Ishikawa (cell line): ENCODE data around the gene KIF26B.

Experiments
- CEBPB ChIP-seq: IDR thresholded peaks from 2 replicates; pipeline ENCODE4 v1.6.1; 2012
- CREB1 ChIP-seq: IDR thresholded peaks from 2 replicates; pipeline ENCODE4 v1.6.1; 2012; ENCODE audit warnings: low read depth
- EGR1 ChIP-seq: IDR thresholded peaks from 2 replicates; pipeline ENCODE4 v1.6.1; 2012
- EP300 ChIP-seq: IDR thresholded peaks from 2 replicates; pipeline ENCODE4 v1.6.1; 2012; ENCODE audit warnings: borderline replicate concordance
- FOXM1 ChIP-seq: IDR thresholded peaks from 2 replicates; pipeline ENCODE4 v1.6.1; 2012; ENCODE audit warnings: low read depth, borderline replicate concordance
- NFIC ChIP-seq: IDR thresholded peaks from 2 replicates; pipeline ENCODE4 v1.6.1; 2012
- RAD21 ChIP-seq: IDR thresholded peaks from 2 replicates; pipeline ENCODE4 v1.6.1; 2012; ENCODE audit warnings: low read depth
- REST ChIP-seq: IDR thresholded peaks from 2 replicates; pipeline ENCODE4 v1.6.1; 2012; ENCODE audit warnings: low read depth, mild to moderate bottlenecking
- TAF1 ChIP-seq: IDR thresholded peaks from 2 replicates; pipeline ENCODE4 v1.6.1; 2012; ENCODE audit warnings: low read depth, mild to moderate bottlenecking
- TCF12 ChIP-seq: IDR thresholded peaks from 2 replicates; pipeline ENCODE4 v1.6.1; 2012; ENCODE audit warnings: low read depth
- TEAD4 ChIP-seq: IDR thresholded peaks from 2 replicates; pipeline ENCODE4 v1.6.1; 2012
- YY1 ChIP-seq: IDR thresholded peaks from 2 replicates; pipeline ENCODE4 v1.6.1; 2012; ENCODE audit warnings: low read depth
- ZBTB7A ChIP-seq: IDR thresholded peaks from 2 replicates; pipeline ENCODE4 v1.6.1; 2012; ENCODE audit warnings: low read depth
- TF ChIP-seq, protein P1 (sequence below): IDR thresholded peaks from 2 replicates; pipeline ENCODE4 v1.6.1; 2012
- TF ChIP-seq, protein P2 (sequence below): IDR thresholded peaks from 2 replicates; pipeline ENCODE4 v1.6.1; 2012

Gene KIF26B

DNA sequence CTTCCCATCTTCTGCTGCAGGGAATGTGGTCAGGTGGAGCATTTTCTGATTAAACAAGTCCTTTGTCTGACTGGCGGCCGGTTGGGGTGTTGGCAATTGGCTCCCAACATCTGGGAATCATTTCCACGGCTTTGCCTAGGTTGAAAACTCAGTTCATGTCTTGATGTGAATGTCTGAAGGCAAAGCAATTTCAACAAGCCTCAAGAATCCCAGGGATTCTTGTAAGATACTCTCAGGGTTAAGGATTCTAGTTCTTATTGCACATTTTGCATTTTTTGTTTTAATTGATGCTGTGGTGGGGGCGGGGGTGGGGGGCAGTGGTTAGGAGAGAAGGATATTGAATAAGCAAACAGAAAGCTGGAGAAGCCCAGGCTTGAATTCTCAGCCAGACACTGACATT lies 273.9 kb downstream of the KIF26B start:
- no peak for TF ChIP-seq NFIC
- TF ChIP-seq EP300, result no peak
- TF ChIP-seq TCF12, result no peak
- no peak for TF ChIP-seq FOXM1
- TF ChIP-seq RAD21, result no peak
- TF ChIP-seq YY1, result no peak
- TF ChIP-seq TEAD4, result no peak
- TF ChIP-seq, protein P1, sequence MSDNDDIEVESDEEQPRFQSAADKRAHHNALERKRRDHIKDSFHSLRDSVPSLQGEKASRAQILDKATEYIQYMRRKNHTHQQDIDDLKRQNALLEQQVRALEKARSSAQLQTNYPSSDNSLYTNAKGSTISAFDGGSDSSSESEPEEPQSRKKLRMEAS, result no peak
- no peak for TF ChIP-seq TAF1
- TF ChIP-seq CEBPB, result no peak
- no peak for TF ChIP-seq ZBTB7A
- no peak for TF ChIP-seq EGR1
- TF ChIP-seq, protein P2, sequence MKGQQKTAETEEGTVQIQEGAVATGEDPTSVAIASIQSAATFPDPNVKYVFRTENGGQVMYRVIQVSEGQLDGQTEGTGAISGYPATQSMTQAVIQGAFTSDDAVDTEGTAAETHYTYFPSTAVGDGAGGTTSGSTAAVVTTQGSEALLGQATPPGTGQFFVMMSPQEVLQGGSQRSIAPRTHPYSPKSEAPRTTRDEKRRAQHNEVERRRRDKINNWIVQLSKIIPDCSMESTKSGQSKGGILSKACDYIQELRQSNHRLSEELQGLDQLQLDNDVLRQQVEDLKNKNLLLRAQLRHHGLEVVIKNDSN, result no peak

GRCh38 chr1:245431706-245432105 lies 276.9 kb downstream of the KIF26B start:
- no peak for TF ChIP-seq TEAD4
- TF ChIP-seq FOXM1, result no peak
- no peak for TF ChIP-seq CEBPB
- TF ChIP-seq EGR1, result no peak
- TF ChIP-seq RAD21, result no peak
- TF ChIP-seq TCF12, result no peak
- TF ChIP-seq TAF1, result no peak
- no peak for TF ChIP-seq EP300
- TF ChIP-seq NFIC, result no peak
- TF ChIP-seq ZBTB7A, result no peak
- TF ChIP-seq REST, result no peak

DNA sequence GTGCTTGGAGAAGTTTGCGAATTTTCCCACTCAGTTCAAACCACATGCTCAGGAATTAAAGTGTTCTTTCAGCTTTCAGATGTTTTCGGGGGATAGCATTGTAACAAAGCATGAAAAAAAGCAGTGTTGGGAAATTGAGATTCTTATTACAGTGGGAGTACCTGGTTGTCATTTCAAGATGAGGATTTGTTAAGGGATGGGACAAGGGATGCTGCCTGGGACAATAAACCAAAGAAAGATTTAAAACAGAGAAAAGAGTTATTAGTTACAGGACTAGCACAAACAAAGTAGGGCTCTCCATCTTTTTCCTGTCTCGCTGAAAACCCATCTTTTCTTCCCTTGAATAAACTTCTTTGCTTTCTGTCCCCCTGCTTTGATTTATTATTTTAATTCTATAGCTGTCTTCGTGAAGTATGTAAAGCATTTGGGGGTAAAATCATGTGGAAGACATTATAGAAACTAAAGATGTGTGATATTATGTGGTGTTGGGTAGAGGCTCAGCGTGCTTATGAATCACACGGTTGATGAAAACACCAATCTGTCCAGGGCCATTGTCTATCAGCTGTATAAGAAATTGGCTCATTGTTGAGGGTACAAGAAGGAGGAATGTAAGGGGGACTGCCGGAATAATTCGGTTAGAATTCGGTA lies 277.6 kb downstream of the KIF26B start:
- TF ChIP-seq TAF1 (no peak), FOXM1 (no peak), EGR1 (no peak), RAD21 (no peak), TEAD4 (no peak), EP300 (no peak), YY1 (no peak), ZBTB7A (no peak), NFIC (no peak), TCF12 (no peak), CEBPB (no peak), CREB1 (no peak), REST (no peak)
- TF ChIP-seq, protein P1, result no peak
- TF ChIP-seq, protein P2, result no peak

DNA sequence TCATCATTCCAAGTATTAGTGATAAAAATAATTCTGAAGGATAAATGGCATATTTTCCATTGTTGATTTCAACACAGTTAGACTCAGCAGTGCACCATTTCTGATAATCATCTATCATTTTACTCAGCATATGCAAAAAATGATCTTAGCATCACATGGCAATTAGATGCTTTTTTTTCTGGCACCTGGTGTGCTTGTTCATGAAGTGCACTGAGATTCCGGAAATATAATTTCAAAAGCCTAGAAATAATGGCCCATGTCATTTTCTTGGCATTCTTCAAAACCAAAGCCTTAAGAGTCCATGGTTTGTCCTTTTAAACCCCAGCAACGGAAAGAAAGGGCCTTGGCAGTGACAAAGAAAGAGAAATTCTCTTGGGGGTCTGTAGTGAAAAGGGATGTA lies 278.8 kb downstream of the KIF26B start:
- TF ChIP-seq YY1 (no peak), RAD21 (no peak), REST (no peak), CEBPB (no peak), EGR1 (no peak), TAF1 (no peak), FOXM1 (no peak), CREB1 (no peak), ZBTB7A (no peak), TEAD4 (no peak), TCF12 (no peak)
- TF ChIP-seq, protein P2, result no peak
- TF ChIP-seq, protein P1, result no peak
